DOHH2 (cell line): ENCODE data around the gene CCDC24.

Experiments
- H3F3A ChIP-seq: fragments of 200-600 bp; sonication (generic), shearing (Covaris generic); 2 replicates; pipeline ENCODE4 v1.6.0; 2016; ENCODE audit warnings: antibody characterized with exemption, mild to moderate bottlenecking; ENCODE audit not compliant: control insufficient read depth, insufficient read depth
- H3K27ac ChIP-seq: fragments of 200-600 bp; sonication (generic); 2 replicates; pipeline ENCODE4 v1.5.1; 2014; ENCODE audit warnings: low read depth, mild to moderate bottlenecking, low read length, moderate library complexity
- H3K27me3 ChIP-seq: fragments of 200-600 bp; sonication (generic); 2 replicates; pipeline ENCODE4 v1.6.1; 2014; ENCODE audit warnings: mild to moderate bottlenecking, low read length, mixed read lengths; ENCODE audit not compliant: control insufficient read depth
- H3K36me3 ChIP-seq: fragments of 200-600 bp; sonication (generic); 2 replicates; pipeline ENCODE4 v1.6.1; 2014; ENCODE audit warnings: mild to moderate bottlenecking, low read length, moderate library complexity, mixed read lengths; ENCODE audit not compliant: control insufficient read depth
- H3K4me1 ChIP-seq: fragments of 200-600 bp; sonication (generic); 2 replicates; pipeline ENCODE4 v1.6.1; 2014; ENCODE audit warnings: mild to moderate bottlenecking, low read length, mixed read lengths; ENCODE audit not compliant: control insufficient read depth
- H3K4me2 ChIP-seq: fragments of 200-600 bp; sonication (generic); 2 replicates; pipeline ENCODE4 v1.6.0; 2014; ENCODE audit warnings: mild to moderate bottlenecking, low read length, moderate library complexity
- H3K4me3 ChIP-seq: fragments of 200-600 bp; sonication (generic); 2 replicates; pipeline ENCODE4 v1.5.1; 2014; ENCODE audit warnings: mild to moderate bottlenecking, low read length, mixed read lengths
- H3K79me2 ChIP-seq: fragments of 200-600 bp; sonication (generic); 2 replicates; pipeline ENCODE4 v1.6.1; 2014; ENCODE audit warnings: mild to moderate bottlenecking, low read length, mixed read lengths; ENCODE audit not compliant: control insufficient read depth
- H3K9me2 ChIP-seq: fragments of 200-600 bp; sonication (generic); replicated peaks from 2 replicates; pipeline ENCODE4 v1.6.1; 2014; ENCODE audit warnings: mild to moderate bottlenecking, low read length, mixed read lengths; ENCODE audit not compliant: control insufficient read depth
- H3K9me3 ChIP-seq: fragments of 200-600 bp; sonication (generic); 2 replicates; pipeline ENCODE4 v1.6.1; 2014; ENCODE audit warnings: antibody characterized with exemption, low read length, mixed read lengths; ENCODE audit not compliant: control insufficient read depth, insufficient read depth
- H4K20me1 ChIP-seq: fragments of 200-600 bp; sonication (generic); 2 replicates; pipeline ENCODE4 v1.6.0; 2014; ENCODE audit warnings: low read depth, mild to moderate bottlenecking, antibody characterized with exemption, low read length, moderate library complexity; ENCODE audit not compliant: control insufficient read depth, insufficient read depth
- CTCF ChIP-seq: fragments of 200-600 bp; sonication (generic); IDR thresholded peaks from one replicate; pipeline ENCODE4 v1.5.1; 2014; ENCODE audit warnings: antibody characterized with exemption, mild to moderate bottlenecking, low read depth, low read length; ENCODE audit not compliant: poor library complexity, severe bottlenecking
- EZH2phosphoT487 ChIP-seq: fragments of 200-600 bp; sonication (generic); IDR thresholded peaks from 2 replicates; pipeline ENCODE4 v1.6.1; 2017; ENCODE audit warnings: borderline replicate concordance, mild to moderate bottlenecking, antibody characterized with exemption, low read length, moderate library complexity, mixed read lengths

CCDC24 gene

GRCh38 chr1:43986712-43987111 lies 4.7 kb upstream of the CCDC24 start:
- Histone ChIP-seq H3K4me2 (no peak overlapping the region), H3K79me2 (peaks cover 14% of the 10 kb centered on the region), H3K27me3 (no peaks in the 10 kb centered on the region), H4K20me1 (no peaks in the 10 kb centered on the region), H3K36me3 (peaks cover 25% of the 10 kb centered on the region), H3F3A (peaks cover 12% of the 10 kb centered on the region), H3K27ac (no peak overlapping the region), H3K4me1 (peaks cover 13% of the 10 kb centered on the region), H3K4me3 (no peak overlapping the region), H3K9me2 (no peaks in the 10 kb centered on the region), H3K9me3 (no peaks in the 10 kb centered on the region)
- TF ChIP-seq EZH2phosphoT487 (no peak), CTCF (no peak)

- H3K36me3 ChIP-seq = peaks cover 24% of the 10 kb centered on the region
- TF ChIP-seq CTCF = no peak
- no peak for TF ChIP-seq EZH2phosphoT487
- no peaks in the 10 kb centered on the region for H3K9me2 ChIP-seq
- H3K79me2 ChIP-seq = peaks cover 8% of the 10 kb centered on the region
- H3K4me2 ChIP-seq = no peak overlapping the region
- no peaks in the 10 kb centered on the region for H3K27me3 ChIP-seq
- no peak overlapping the region for H3K4me3 ChIP-seq
- no peak overlapping the region for H3K27ac ChIP-seq
- H4K20me1 ChIP-seq = no peaks in the 10 kb centered on the region
- H3F3A ChIP-seq = peaks cover 12% of the 10 kb centered on the region
- H3K9me3 ChIP-seq = no peaks in the 10 kb centered on the region
- peaks cover 18% of the 10 kb centered on the region for H3K4me1 ChIP-seq
Measured at GRCh38 chr1:43987159-43987902, 4.1 kb upstream of the CCDC24 start.

- peaks cover 15% of the 10 kb centered on the region for H3F3A ChIP-seq
- TF ChIP-seq CTCF = peak; percentile 71
- no peak for TF ChIP-seq EZH2phosphoT487
- peak overlapping the region; percentile 96 for H3K4me2 ChIP-seq
- peaks cover 47% of the 10 kb centered on the region for H3K4me1 ChIP-seq
- H3K79me2 ChIP-seq = no peaks in the 10 kb centered on the region
- H3K9me2 ChIP-seq = no peaks in the 10 kb centered on the region
- H3K27me3 ChIP-seq = no peaks in the 10 kb centered on the region
- peak overlapping the region; percentile 73 for H3K4me3 ChIP-seq
- H3K9me3 ChIP-seq = no peaks in the 10 kb centered on the region
- no peaks in the 10 kb centered on the region for H4K20me1 ChIP-seq
- no peak overlapping the region for H3K27ac ChIP-seq
- peaks cover 13% of the 10 kb centered on the region for H3K36me3 ChIP-seq
Measured at GRCh38 chr1:43990271-43991199, 864 bp upstream of the CCDC24 start.
